Esophagus muscularis mucosa (tissue), 4 donors: ENCODE results near the gene THBS2. TPM values are rescaled to one million over a fixed set of nuclear protein-coding genes. Genes with fewer than 3 reads are reported as not detected.

Source experiments
- DNase-seq: peaks from one replicate; pipeline ENCODE4 v3.0.0-alpha.2; 2017; ENCODE audit errors: extremely low spot score
- H3K27ac ChIP-seq, 4 donors: fragments of 200-600 bp; sonication (generic); replicated peaks in 1 of 4; 1 replicate in 3 of 4; 2 replicates in 1 of 4; pipeline ENCODE4 v1.5.1; 2016 to 2019; ENCODE audit warnings: mild to moderate bottlenecking in 1 of 4
- H3K27me3 ChIP-seq, 4 donors: fragments of 200-600 bp; sonication (generic); one replicate each; pipeline versions ENCODE4 v1.5.1 to v1.6.0; 2016 to 2019
- H3K36me3 ChIP-seq, 4 donors: fragments of 200-600 bp; sonication (generic); one replicate each; pipeline ENCODE4 v1.5.1; 2016 to 2019
- H3K4me1 ChIP-seq, 4 donors: fragments of 200-600 bp; sonication (generic); one replicate each; pipeline ENCODE4 v1.5.1; 2016 to 2019
- H3K4me3 ChIP-seq, 4 donors: fragments of 200-600 bp; sonication (generic); 1 replicate in 2 of 4; 2 replicates in 2 of 4; pipeline ENCODE4 v1.5.1; 2016 to 2019; ENCODE audit warnings: mild to moderate bottlenecking in 4 of 4, moderate library complexity in 1 of 4
- H3K9me3 ChIP-seq, 4 donors: fragments of 200-600 bp; sonication (generic); 1 replicate in 3 of 4; 2 replicates in 1 of 4; pipeline ENCODE4 v1.5.1; 2016 to 2019
- EP300 ChIP-seq: sonication (generic); formaldehyde crosslinking; IDR thresholded peaks from one replicate; pipeline ENCODE4 v1.6.1; 2017; ENCODE audit warnings: antibody characterized with exemption
- POLR2A ChIP-seq: fragments of 450-650 bp; IDR thresholded peaks from one replicate; pipeline ENCODE4 v1.6.1; 2017; ENCODE audit warnings: antibody characterized with exemption, moderate library complexity, mild to moderate bottlenecking, low read depth
- POLR2AphosphoS5 ChIP-seq, 2 donors: sonication (generic); formaldehyde crosslinking; IDR thresholded peaks; one replicate each; pipeline ENCODE4 v1.6.1; 2017; ENCODE audit warnings: antibody characterized with exemption in 2 of 2
- WGBS: methylation state at CpG from one replicate; pipeline ENCODE4 v1.1.5; 2018; 5-methylcytosine and 5-hydroxymethylcytosine counted together
- intact Hi-C: fragments of 100-400 bp; cut with DNase I; formaldehyde crosslinking; loops from one replicate; pipeline ENCODE4 v1.15.1; 2023
- total RNA-seq, 4 donors: library from RNA; depleted of rRNA; stranded (reverse); fragments of >200 nt; gene quantifications; one replicate each; pipeline versions ENCODE4 v1.1.0 to v1.2.1, GENCODE V29; 2016
- TF ChIP-seq, protein P1 (sequence below), 3 experiments: fragments of 200-600 bp in 2 of 3; fragments of 450-650 bp in 1 of 3; sonication (generic) in 2 of 3; IDR thresholded peaks; one replicate each; pipeline ENCODE4 v1.5.1; 2017 to 2019; ENCODE audit warnings: antibody characterized with exemption in 3 of 3, mild to moderate bottlenecking in 2 of 3, moderate library complexity in 1 of 3

THBS2 gene
- total RNA-seq, 4 donors from 2014 or later, result 25.7 to 36.4 (median 28.8) TPM

GRCh38 chr6:169167581-169168301 is 85.9 kb downstream of the THBS2 start:
- TF ChIP-seq POLR2AphosphoS5 (IDR thresholded peaks at IDR 0.05), result no peak
- TF ChIP-seq, protein P1, sequence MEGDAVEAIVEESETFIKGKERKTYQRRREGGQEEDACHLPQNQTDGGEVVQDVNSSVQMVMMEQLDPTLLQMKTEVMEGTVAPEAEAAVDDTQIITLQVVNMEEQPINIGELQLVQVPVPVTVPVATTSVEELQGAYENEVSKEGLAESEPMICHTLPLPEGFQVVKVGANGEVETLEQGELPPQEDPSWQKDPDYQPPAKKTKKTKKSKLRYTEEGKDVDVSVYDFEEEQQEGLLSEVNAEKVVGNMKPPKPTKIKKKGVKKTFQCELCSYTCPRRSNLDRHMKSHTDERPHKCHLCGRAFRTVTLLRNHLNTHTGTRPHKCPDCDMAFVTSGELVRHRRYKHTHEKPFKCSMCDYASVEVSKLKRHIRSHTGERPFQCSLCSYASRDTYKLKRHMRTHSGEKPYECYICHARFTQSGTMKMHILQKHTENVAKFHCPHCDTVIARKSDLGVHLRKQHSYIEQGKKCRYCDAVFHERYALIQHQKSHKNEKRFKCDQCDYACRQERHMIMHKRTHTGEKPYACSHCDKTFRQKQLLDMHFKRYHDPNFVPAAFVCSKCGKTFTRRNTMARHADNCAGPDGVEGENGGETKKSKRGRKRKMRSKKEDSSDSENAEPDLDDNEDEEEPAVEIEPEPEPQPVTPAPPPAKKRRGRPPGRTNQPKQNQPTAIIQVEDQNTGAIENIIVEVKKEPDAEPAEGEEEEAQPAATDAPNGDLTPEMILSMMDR (IDR thresholded peaks at IDR 0.05), result no peak
- no peak overlapping the region for H3K27ac ChIP-seq
- H3K27me3 ChIP-seq, result no peaks in the 10 kb centered on the region
- H3K4me1 ChIP-seq, result peaks cover 3 to 33% (median 20%) of the 10 kb centered on the region in 4 donors
- WGBS, result 81% methylated on average over 21 of the region's 37 CpGs
- no peak overlapping the region for H3K4me3 ChIP-seq
- intact Hi-C loops, result no loop called here
- H3K9me3 ChIP-seq, result no peaks in the 10 kb centered on the region
- no peaks in the 10 kb centered on the region for H3K36me3 ChIP-seq
- DNase-seq, result no peak

DNA sequence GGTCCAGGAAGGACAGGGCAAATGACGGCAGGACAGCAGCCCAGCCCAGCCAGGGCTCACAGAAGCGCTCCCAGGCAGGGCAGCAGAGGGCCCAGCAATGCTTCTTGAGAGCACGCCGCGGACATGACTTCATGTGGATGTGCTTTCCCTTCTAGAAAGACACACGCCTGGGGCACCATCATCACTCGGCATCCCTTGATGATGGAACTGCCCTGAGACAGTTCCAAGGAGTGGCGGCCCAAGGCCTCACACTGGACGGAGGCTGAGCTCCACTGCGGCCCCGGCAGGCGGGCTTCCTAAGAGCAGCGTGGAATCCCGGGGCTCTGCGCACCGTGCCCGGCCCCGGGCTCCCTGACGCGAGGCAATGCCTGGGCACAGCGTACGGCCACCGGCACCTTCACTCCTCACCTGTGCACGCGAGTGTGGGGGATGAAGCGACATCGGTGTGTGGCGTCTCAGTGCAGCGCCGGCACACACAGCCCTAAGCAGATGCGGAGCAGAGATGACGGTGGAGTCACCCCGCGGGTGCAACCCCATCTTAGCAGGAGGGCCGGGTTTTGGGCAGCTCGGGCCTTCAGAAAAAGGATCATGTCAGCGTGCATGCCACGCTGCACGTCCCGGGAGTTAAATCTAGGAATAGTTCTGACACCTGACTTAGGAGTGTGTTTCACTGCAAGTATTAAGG is 86.6 kb downstream of the THBS2 start:
- Histone ChIP-seq H3K9me3 (no peaks in the 10 kb centered on the region), H3K4me3 (no peak overlapping the region), H3K27me3 (no peaks in the 10 kb centered on the region), H3K4me1 (peaks cover 3 to 33% (median 18%) of the 10 kb centered on the region in 4 donors), H3K36me3 (no peaks in the 10 kb centered on the region), H3K27ac (no peak overlapping the region)
- DNase-seq, result no peak
- WGBS, result 96% methylated on average over 21 of the region's 40 CpGs
- TF ChIP-seq POLR2AphosphoS5 (IDR thresholded peaks at IDR 0.05) (no peak), EP300 (no peak), POLR2A (no peak)
- TF ChIP-seq, protein P1 (IDR thresholded peaks at IDR 0.05), result no peak
- intact Hi-C loops, result no loop called here
